Panc1 (cell line): ENCODE data around the gene SNX13.

Experiments used
- CTCF ChIP-seq: fragments of 450-650 bp; IDR thresholded peaks from 2 replicates; pipeline ENCODE4 v1.5.1; 2017; ENCODE audit warnings: mild to moderate bottlenecking
- POLR2AphosphoS5 ChIP-seq: IDR thresholded peaks from 2 replicates; pipeline ENCODE4 v1.6.1; 2012; ENCODE audit warnings: mild to moderate bottlenecking, low read depth, low read length, moderate library complexity
- REST ChIP-seq, 2 experiments: IDR thresholded peaks; 2 replicates each; pipeline ENCODE4 v1.6.1; 2011 to 2012; ENCODE audit warnings: low read depth in 2 of 2, control low read depth in 1 of 2, low read length in 1 of 2, mild to moderate bottlenecking in 1 of 2, moderate library complexity in 1 of 2; ENCODE audit not compliant: insufficient read depth in 1 of 2
- SIN3A ChIP-seq: IDR thresholded peaks from 2 replicates; pipeline ENCODE4 v1.6.1; 2012; ENCODE audit warnings: low read depth, mild to moderate bottlenecking, low read length, moderate library complexity, borderline replicate concordance; ENCODE audit not compliant: insufficient read depth

- TF ChIP-seq CTCF (no peak), REST (IDR thresholded peaks at IDR 0.05; ENCODE audit: insufficient read depth in 1 of 2, low read depth in 2 of 2, low read length in 1 of 2) (no peak), POLR2AphosphoS5 (no peak), SIN3A (no peak)
Observed at GRCh38 chr7:17983221-17984062, 43.1 kb upstream of the SNX13 start.
